ENCODE results near the gene CAMSAP1.

CAMSAP1 gene

GRCh38 chr9:135791431-135792267, 115.7 kb downstream of the CAMSAP1 start:
- no peak for DNase-seq (ENCODE audit: low read depth)

- DNase-seq (ENCODE audit: low read depth): no peak
Observed at GRCh38 chr9:135790850-135791249, 116.5 kb downstream of the CAMSAP1 start.

- no peak for DNase-seq (ENCODE audit: low read depth)
Observed at GRCh38 chr9:135790356-135790755, 117.0 kb downstream of the CAMSAP1 start.

DNA sequence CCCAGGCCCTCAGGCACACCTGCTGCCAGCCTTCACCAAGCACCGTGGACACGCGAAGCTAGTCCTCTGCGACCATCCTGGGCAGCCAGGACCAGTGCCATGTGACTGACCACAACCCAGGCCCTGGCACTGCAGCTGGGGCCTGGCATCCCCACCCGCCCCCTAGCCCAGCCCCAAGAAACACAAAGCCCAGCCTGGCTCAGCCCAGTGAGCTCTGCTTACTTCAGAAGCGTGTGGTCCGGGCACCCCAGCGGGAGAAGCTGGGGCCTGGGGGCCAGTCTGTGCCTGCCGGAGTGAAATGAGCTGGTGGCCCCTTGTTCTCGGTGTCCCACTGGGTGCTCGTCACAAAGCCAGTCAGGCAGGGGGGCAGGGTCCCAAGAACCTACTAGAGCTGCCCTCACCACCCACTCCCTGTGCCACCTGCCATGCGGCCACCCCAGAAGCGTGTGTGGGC, 117.5 kb downstream of the CAMSAP1 start:
- DNase-seq (ENCODE audit: low read depth): no peak

GRCh38 chr9:135788576-135789300, 118.6 kb downstream of the CAMSAP1 start:
- DNase-seq (ENCODE audit: low read depth): no peak

DNA sequence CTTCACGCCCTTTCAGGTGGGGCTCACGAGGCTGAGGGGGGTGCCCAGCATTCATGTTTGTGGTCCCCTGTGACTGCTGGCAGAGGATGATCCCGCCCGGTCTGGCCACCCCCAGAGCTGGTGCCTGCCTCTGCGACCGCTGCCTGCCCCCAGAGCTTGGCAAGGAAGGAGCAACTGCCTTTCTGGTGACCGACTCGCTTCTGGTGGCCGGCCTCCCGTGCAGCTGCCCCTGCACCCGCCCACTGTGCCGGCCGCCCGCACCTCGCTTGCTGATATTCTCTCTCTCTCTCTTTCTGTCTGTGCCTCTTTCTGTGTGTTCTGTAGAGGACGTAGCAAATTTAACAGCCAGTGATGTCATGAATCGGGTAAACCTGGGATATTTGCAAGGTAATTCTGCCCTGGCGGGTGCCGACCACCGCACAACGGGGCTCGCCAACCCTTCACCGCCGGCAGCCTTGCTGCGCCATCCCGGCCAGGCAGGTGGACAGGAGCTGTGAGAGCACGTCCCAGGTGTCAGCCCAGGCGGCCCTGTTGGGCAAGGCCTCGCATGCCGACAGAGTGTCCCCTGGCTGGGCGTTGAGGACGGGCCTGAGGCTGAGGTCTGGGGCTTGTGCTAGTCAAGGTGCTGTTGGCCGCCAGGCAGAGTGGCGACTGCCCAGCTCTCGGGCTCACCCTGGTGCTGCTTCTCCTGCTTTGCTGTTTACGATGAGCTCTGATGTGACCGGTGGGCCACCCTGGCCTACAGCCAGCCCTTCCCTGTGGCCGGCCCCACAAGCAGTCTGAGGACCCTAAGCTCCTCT, 119.4 kb downstream of the CAMSAP1 start:
- DNase-seq (ENCODE audit: low read depth): no peak

DNA sequence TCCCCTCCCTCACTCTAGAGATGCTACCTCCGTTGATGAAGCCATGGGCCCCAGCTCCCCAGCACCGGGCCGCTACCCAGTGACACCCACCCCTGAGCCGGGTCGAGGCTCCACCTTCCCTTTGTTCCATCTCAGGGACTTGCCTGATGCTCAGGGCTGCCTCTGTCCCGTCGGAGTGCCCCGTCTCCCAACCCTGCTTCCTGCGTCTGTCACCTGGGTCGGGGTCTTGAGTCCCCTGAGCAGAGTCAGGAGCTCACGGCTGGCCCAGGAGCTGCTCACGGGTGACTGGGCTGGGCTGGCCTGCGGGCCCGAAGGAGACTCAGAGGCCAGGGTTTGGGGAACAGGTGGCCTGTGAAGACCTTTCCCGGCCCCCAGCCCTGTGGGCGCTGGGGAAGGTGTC, 120.0 kb downstream of the CAMSAP1 start:
- no peak for DNase-seq (ENCODE audit: low read depth)

DNA sequence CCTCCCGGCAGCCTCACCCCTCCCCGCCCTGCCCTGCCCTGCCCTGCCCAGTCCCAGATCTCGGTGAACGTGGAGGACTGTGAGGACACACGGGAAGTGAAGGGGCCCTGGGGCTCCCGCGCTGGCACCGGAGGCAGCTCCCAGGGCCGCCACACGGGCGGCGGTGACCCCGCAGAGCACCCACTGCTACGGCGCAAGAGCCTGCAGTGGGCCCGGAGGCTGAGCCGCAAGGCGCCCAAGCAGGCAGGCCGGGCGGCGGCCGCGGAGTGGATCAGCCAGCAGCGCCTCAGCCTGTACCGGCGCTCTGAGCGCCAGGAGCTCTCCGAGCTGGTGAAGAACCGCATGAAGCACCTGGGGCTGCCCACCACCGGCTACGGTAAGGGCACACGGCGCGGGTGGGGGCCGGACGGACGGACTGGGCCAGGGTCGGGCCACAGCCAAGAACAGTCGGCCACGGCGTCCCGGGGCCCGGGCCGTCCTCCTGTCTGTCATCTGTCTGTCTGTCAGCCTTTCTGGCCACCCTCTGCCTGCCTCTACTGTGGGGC, 121.1 kb downstream of the CAMSAP1 start:
- no peak for DNase-seq (ENCODE audit: low read depth)

- no peak for DNase-seq (ENCODE audit: low read depth)
Observed at GRCh38 chr9:135785013-135785575, 122.3 kb downstream of the CAMSAP1 start.

GRCh38 chr9:135783540-135784245, 123.7 kb downstream of the CAMSAP1 start:
- no peak for DNase-seq (ENCODE audit: low read depth)

DNA sequence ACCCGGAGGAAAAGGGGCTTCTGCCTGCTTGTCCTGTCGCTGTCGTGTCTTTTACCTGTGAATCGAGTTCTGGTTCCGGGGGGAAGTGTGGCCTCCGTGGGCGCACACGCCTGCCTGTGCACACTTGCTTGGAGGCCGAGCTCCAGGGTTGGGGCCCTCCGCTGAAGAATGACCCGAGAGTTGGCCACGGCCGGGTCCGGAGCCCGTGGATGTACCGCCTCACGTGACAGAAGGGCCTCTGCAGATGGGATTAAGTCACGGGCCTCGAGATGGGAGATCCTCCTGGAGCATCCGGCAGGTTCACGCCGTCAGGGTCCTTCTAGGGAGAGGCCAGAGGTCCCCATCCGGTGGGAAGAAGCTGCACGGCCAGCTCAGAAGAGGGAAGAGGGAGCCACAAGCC, 124.4 kb downstream of the CAMSAP1 start:
- no peak for DNase-seq (ENCODE audit: low read depth)

- DNase-seq (ENCODE audit: low read depth): no peak
Observed at GRCh38 chr9:135780626-135781025, 126.7 kb downstream of the CAMSAP1 start.

DNA sequence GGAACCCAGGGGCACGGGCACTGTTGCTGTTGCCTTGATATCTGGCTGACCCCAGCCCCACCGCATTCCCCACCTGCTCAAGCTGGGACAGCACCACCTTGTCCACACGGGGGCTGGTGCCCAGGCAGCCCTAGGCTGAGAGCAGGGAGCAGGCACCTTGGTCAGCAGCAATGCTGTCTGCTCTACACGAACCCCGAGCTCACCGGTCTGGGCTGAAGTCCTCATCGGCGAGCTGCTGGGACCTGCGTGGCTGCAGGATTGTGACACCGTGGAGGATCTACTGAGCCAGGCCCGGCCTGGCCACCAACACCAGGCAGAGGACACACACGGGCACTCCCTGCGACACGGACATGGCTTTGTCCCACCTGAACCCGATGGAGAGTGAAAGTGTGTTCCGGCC, 127.3 kb downstream of the CAMSAP1 start:
- DNase-seq (ENCODE audit: low read depth): no peak

- no peak for DNase-seq (ENCODE audit: low read depth)
Observed at GRCh38 chr9:135779571-135779970, 127.8 kb downstream of the CAMSAP1 start.

- no peak for DNase-seq (ENCODE audit: low read depth)
Observed at GRCh38 chr9:135778421-135778820, 128.9 kb downstream of the CAMSAP1 start.

GRCh38 chr9:135777623-135778177, 129.6 kb downstream of the CAMSAP1 start:
- no peak for DNase-seq (ENCODE audit: low read depth)

GRCh38 chr9:135776893-135777622, 130.3 kb downstream of the CAMSAP1 start:
- no peak for DNase-seq (ENCODE audit: low read depth)

DNA sequence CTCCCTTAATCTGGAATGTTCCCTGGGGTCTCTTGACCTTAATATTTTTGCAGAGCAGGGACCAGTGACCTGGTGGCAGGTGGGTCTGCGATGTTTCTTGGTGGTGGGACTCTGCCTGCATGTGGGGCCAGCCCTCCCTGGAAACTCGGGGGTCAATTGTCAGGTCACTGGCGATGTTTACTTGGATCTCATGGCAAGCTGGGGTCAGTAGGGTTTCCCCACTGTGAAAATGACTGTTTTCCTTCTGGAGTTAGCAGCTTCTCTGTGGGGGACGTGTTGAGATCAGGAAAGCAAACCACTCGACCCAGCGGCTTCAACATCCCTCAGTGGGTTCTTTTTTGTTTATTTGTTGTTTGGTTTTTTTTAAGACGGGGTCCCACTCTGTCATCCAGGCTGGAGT, 131.4 kb downstream of the CAMSAP1 start:
- DNase-seq (ENCODE audit: low read depth): no peak

DNA sequence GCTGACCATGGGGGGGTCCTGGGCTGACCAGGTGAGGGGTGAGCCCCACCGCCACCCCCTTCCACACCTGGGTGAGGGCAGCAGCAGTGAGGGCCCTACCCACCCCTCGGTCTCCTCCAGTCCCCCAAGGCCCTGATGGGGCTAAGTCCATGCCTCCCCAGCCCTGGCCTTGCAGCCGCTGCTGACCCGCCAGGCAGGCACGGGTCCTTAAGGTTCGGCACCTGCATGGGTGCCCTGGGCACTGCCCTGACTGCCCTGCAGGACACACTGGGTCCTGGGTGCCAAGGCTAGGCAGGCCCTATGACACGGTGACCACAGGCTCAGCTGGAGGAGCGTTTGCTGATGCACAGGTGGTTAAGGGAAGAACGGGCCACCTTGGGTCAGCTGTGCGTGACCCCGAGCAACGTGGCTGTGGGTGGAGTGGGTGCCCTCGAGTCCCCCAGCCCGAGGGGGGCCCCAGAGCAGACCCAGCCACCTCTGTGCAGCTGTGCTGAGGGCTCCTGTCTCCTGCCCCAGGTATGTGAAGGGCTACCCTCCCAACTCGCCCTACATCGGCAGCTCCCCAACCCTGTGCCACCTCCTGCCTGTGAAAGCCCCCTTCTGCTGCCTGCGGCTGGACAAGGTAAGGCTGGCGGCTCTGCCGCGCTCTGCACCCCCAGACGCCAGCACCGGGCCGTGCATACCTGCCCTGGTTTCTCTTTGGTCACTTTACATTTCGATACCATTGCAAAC, 132.4 kb downstream of the CAMSAP1 start:
- no peak for DNase-seq (ENCODE audit: low read depth)

Measured in stimulated activated CD8-positive, alpha-beta memory T cell treated with anti-CD3 and anti-CD28 coated beads, Interleukin-4, amount 100 ng/mL, for 24 hours (primary cell).